ENCODE results near the gene CSNK1D. TPM values are rescaled to one million over a fixed set of nuclear protein-coding genes. Genes with fewer than 3 reads are reported as not detected.

CSNK1D gene
- total RNA-seq, 1 donor = 73.5 TPM

GRCh38 chr17:82311971-82312370 lies 38.5 kb upstream of the CSNK1D start:
- no peak for DNase-seq (ENCODE audit: low read depth in 2 of 3, low spot score in 2 of 3)

DNA sequence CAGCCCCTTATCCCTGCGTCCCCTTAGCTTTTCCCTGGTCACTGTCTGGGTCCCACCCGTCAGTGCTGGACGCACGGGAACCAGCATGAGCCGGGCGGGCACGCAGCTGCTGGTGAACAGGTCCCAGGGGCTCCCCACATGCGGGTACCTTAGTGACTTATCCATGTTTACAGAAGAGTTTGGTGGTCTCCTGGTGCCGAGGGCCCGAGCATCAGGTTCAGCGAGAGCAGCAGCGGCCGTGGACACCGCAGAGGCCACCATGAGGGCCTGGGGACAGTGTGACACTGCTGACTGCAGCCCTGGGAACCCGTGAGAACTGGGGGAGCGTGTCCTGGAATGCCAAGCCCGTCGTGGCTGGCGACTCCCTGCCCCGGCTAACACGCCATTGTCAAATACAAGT lies 37.4 kb upstream of the CSNK1D start:
- no peak for DNase-seq (ENCODE audit: low read depth in 2 of 3, low spot score in 2 of 3)

DNA sequence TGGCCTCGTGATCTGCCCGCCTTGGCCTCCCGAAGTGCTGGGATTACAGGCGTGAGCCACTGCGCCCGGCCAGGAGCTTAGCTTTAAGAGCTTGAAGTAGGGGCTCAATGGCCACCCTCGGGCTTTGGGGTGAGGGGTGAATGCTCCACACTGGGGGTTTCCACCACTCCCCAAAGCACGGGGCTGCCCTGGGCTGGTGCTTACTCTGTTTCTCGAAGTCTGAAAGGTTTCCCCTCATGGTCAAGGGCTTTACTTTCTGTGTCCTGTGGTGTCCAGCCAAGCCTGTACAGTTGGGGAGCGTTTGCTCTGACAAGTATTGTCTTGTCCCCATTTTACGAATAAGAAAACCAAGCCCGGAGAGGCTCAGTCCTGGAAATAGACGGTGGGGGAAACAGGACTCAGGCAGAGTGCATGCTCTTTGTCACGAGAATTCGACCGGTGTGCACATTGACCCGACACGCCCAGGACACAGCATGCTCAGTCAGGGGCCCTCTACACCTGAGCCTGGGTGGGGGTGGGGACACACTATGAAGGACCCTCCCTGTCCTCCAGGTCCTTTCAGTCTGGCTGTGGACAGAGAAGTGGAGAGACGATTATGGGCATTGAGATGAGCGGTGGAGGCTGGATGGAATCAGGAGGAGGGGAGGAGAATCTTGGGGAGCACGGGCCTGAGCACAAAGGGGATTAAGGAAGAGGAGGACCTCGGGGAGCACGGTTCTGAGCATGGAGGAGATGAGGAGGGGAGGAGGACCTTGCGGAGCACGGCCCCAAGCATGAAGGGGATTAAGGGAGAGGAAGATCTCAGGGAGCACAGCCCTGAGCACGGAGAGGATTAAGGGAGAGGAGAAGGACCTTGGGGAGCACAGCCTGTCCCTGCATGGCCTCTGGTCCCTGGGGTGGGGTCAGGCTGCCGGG lies 36.4 kb upstream of the CSNK1D start:
- DNase-seq (ENCODE audit: low read depth in 2 of 3, low spot score in 2 of 3) = no peak

DNA sequence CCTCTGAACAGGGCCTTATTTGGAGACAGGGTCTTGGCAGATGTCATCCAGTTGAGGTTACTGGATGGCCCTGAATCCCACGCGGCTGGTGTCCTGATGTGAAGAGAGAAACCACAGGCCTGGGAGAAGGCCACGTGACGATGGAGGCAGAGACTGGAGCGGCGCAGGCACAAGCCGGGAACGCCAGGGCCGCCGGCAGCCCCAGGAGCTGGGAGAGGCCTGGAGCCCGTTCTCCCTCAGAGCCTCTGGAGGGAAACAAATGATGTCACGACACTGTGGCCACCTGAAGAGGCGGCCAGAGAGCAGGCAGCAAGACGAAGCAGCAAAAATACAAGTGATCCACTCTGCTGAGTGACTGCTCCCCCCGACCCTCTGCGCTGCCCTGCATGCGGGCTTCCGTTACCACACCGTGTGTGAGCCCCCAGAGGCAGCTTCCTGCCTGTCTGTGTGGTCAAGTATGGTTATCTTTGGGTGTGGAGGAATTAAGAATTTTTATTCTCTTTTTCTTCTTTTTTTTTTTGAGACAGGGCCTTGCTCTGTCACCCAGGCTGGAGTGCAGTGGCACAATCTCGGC lies 32.3 kb upstream of the CSNK1D start:
- DNase-seq (ENCODE audit: low read depth in 2 of 3, low spot score in 2 of 3) = peak in 2 of 3 donors; percentile 76 to 93

GRCh38 chr17:82304826-82305726 lies 31.6 kb upstream of the CSNK1D start:
- peak in 1 of 3 donors; percentile 33 for DNase-seq (ENCODE audit: low read depth in 2 of 3, low spot score in 2 of 3)

GRCh38 chr17:82303944-82304808 lies 30.7 kb upstream of the CSNK1D start:
- no peak for DNase-seq (ENCODE audit: low read depth in 2 of 3, low spot score in 2 of 3)

- peak in 1 of 3 donors; percentile 47 for DNase-seq (ENCODE audit: low read depth in 2 of 3, low spot score in 2 of 3)
Measured at GRCh38 chr17:82302991-82303943, 29.8 kb upstream of the CSNK1D start.

- DNase-seq (ENCODE audit: low read depth in 2 of 3, low spot score in 2 of 3) = no peak
Measured at GRCh38 chr17:82302568-82302963, 29.1 kb upstream of the CSNK1D start.

GRCh38 chr17:82301916-82302567 lies 28.5 kb upstream of the CSNK1D start:
- no peak for DNase-seq (ENCODE audit: low read depth in 2 of 3, low spot score in 2 of 3)

GRCh38 chr17:82301300-82301915 lies 27.9 kb upstream of the CSNK1D start:
- no peak for DNase-seq (ENCODE audit: low read depth in 2 of 3, low spot score in 2 of 3)

- DNase-seq (ENCODE audit: low read depth in 2 of 3, low spot score in 2 of 3) = peak in 2 of 3 donors; percentile 69 to 72
Measured at GRCh38 chr17:82300707-82301270, 27.3 kb upstream of the CSNK1D start.

DNA sequence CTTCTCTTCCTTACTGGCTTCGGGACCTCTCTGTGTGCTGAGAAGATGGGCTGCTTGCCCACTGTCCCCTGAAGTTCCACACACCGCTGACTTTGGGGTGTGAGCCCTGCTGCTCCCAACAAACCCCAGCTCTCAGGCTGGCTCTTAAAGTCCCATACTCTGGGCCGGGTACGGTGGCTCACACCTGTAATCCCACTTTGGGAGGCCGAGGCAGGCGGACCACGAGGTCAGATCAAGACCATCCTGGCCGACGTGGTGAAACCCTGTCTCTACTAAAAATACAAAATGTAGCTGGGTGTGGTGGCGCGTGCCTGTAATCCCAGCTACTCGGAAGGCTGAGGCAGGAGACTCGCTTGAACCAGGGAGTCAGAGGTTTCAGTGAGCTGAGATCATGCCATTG lies 26.7 kb upstream of the CSNK1D start:
- no peak for DNase-seq (ENCODE audit: low read depth in 2 of 3, low spot score in 2 of 3)

DNA sequence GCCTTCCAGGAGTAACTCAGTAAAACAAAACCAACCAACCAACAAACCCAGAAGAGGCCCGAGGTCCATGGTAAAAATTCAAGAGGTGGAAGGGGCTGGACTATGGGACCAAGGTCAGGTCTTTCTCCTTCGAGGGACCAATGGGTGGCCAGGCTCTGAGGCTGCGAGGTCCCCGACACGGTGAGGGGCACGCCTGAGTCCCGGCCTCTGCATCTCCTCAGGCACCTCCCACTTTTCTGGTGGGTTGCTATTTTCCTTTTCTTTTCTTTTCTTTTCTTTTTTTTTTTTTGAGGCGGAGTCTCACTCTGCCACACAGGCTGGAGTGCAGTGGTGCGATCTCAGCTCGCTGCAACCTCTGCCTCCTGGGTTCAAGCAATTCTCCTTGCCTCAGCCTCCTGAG lies 26.0 kb upstream of the CSNK1D start:
- DNase-seq (ENCODE audit: low read depth in 2 of 3, low spot score in 2 of 3) = no peak

DNA sequence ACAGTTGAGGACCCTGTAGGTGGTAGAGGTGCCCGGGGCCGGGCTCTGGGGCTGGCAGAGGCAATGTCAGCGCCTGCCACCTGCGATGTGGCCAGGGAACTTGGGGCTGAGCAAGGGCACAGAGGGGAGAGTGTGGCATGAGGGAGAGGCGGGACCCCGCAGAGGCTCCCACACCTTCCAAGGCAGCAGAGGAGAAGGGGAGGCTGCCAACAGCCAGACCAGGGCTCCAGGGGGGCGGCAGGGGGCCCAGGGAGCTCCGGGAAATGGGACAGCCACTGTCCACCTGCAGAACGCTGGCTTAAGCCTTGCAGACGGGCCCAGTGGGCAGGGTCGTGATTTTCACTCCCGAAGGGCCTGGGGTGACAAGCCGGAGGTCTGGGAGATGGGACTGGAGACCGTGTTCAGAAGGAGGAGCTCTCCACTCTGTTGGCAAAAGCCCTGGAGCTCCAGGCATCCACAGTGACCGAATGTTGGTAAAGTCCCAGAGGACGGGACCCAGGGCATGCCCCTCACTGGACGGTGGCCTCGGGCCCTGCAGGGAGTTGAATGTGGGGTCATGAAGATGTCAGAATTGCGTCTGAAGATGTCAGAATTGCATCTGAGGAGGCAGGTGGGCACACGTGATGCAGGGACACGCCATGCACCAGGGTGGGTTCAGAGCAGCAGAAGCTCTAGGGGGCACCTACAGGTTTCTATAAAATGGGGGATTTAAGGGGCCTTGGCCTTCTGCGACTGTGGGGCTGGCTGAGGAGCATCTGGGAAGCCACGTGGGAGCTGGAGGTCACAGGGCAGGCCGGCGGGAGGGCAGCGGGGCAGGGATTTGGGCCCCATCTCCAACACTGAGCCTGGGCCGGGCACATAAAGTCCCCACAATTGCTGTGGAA lies 25.3 kb upstream of the CSNK1D start:
- no peak for DNase-seq (ENCODE audit: low read depth in 2 of 3, low spot score in 2 of 3)

DNA sequence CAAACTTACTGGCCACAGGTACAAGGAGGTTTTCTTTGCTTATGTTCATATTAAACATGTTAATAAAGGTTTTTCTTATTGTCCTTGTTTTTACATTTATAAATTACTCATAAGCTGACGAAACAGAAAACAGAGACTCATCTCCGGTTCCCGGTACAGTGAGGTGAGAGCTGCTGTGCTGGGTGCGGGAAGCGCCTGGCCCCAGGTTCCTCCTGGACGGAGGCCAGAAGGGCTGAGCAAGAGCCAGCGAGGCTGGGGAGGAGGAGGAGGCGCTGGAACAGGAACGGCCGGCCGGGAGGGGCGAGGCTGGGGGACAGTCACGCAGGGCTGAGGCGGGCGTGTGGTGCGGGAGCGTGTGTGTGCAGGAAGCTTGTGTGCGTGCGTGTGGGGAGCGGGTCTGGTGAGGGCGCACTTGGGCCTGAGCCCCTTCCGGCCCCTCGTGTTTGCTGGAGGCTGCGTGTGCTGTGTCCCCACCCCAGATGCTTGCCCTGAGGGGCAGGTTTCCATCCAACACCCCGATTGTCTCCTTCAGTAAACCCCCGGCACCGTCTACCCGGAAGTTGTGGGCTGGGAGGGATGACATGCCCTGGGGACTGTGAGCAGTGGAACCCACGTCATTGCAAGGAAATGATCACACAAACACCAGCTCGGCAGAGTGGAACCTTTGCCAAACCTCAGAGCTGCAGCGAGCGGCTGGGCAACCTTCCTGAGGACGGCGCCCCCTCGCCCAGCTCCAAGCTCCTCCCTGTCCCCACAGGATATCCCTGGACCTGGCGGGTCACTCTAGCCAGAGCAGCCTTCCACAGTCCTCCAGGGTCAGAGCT lies 24.4 kb upstream of the CSNK1D start:
- DNase-seq (ENCODE audit: low read depth in 2 of 3, low spot score in 2 of 3) = peak; percentile 81 to 98 (median 97)

- peak in 2 of 3 donors; percentile 88 to 91 for DNase-seq (ENCODE audit: low read depth in 2 of 3, low spot score in 2 of 3)
Measured at GRCh38 chr17:82297280-82297713, 23.8 kb upstream of the CSNK1D start.
